HepG2 (cell line): ENCODE data around the gene AKT2. TPM values are rescaled to one million over a fixed set of nuclear protein-coding genes. Genes with fewer than 3 reads are reported as not detected.

Experiments used
- ATAC-seq: fragments of 200-7000 bp; cut with Tn5 transposase; 3 replicates; pipeline ENCODE4 v1.9.1; 2020; ENCODE audit warnings: mild to moderate bottlenecking, moderate library complexity
- BruUV-seq: library from RNA; stranded (reverse); fragments of 400-500 nt; replicated peaks from 2 replicates; lab custom pipeline; 2021; lab: Mats Ljungman, UMichigan
- CTCF ChIA-PET: fragments of 300-600 bp; formaldehyde crosslinking; extraction: SDS; loops from one replicate; lab custom pipeline; 2021; ENCODE audit warnings: low total read pairs, inconsistent platforms, low intra/inter-chr PET ratio; lab: Yijun Ruan, JAX
- POLR2A ChIA-PET: fragments of 350-600 bp; sonication (Branson Sonifier 250); formaldehyde crosslinking; loops from one replicate; lab custom pipeline; 2020; ENCODE audit warnings: antibody characterized with exemption, inconsistent platforms; lab: Yijun Ruan, JAX
- DNase-seq: peaks from one replicate; pipeline ENCODE4 v3.0.0-alpha.2; 2015; ENCODE audit warnings: low spot score
- FAIRE-seq: peaks from 3 replicates; lab custom pipeline; 2011; peaks lifted over from hg19 to GRCh38; lab: Jason Lieb, UNC
- H2AFZ ChIP-seq: one replicate; pipeline ENCODE4 v1.6.1; 2011; ENCODE audit warnings: low read length, inconsistent platforms
- H3K27ac ChIP-seq: fragments of 300-600 bp; 3 replicates; pipeline ENCODE4 v1.8.0; 2011; ENCODE audit warnings: mixed run types, mild to moderate bottlenecking, mixed read lengths, low read length, inconsistent platforms; ENCODE audit not compliant: insufficient read depth; ENCODE audit errors: extremely low read length
- H3K27me3 ChIP-seq, 2 experiments: fragments of 200-600 bp in 1 of 2; 2 replicates in 1 of 2; 3 replicates in 1 of 2; pipeline versions ENCODE4 v1.6.0 to v1.8.0; 2011; ENCODE audit warnings: low read length in 2 of 2, mild to moderate bottlenecking in 2 of 2, moderate library complexity in 2 of 2, inconsistent platforms in 1 of 2; ENCODE audit not compliant: insufficient read depth in 2 of 2, control insufficient read depth in 1 of 2
- H3K36me3 ChIP-seq, 2 experiments: fragments of 200-600 bp in 1 of 2; replicated peaks in 1 of 2; 2 replicates in 1 of 2; 3 replicates in 1 of 2; pipeline versions ENCODE4 v1.5.1 to v1.8.0; 2011; ENCODE audit warnings: low read length in 2 of 2, inconsistent platforms in 1 of 2; ENCODE audit not compliant: insufficient read depth in 2 of 2, control insufficient read depth in 1 of 2
- H3K4me1 ChIP-seq: 2 replicates; pipeline ENCODE4 v1.5.1; 2012; ENCODE audit warnings: low read length, inconsistent platforms; ENCODE audit not compliant: insufficient read depth
- H3K4me2 ChIP-seq: 2 replicates; pipeline ENCODE4 v1.6.0; 2011; ENCODE audit warnings: low read depth, low read length, inconsistent platforms
- H3K4me3 ChIP-seq, 3 experiments: fragments of 200-600 bp in 1 of 3; sonication (generic), shearing (Covaris generic) in 1 of 3; replicated peaks in 1 of 3; 2 replicates each; pipeline ENCODE4 v1.5.1; 2011 to 2016; ENCODE audit warnings: low read length in 3 of 3, inconsistent platforms in 2 of 3, low read depth in 2 of 3, mild to moderate bottlenecking in 2 of 3, control low read depth in 1 of 3, mixed read lengths in 1 of 3; ENCODE audit not compliant: insufficient read depth in 1 of 3
- H3K79me2 ChIP-seq: one replicate; pipeline ENCODE4 v1.6.1; 2011; ENCODE audit warnings: low read length, inconsistent platforms; ENCODE audit not compliant: insufficient read depth
- H3K9ac ChIP-seq: 2 replicates; pipeline ENCODE4 v1.6.0; 2011; ENCODE audit warnings: mild to moderate bottlenecking, low read depth, low read length, inconsistent platforms; ENCODE audit not compliant: insufficient read depth
- H3K9me3 ChIP-seq: 2 replicates; pipeline ENCODE4 v1.5.1; 2012; ENCODE audit warnings: mild to moderate bottlenecking, low read length
- H4K20me1 ChIP-seq: 2 replicates; pipeline ENCODE4 v1.6.0; 2011; ENCODE audit warnings: inconsistent platforms, mild to moderate bottlenecking, low read length, moderate library complexity; ENCODE audit not compliant: insufficient read depth
- HNRNPL ChIP-seq: fragments of 200-400 bp; formaldehyde crosslinking; IDR thresholded peaks from 2 replicates; pipeline ENCODE4 v1.6.1; 2017; ENCODE audit warnings: mild to moderate bottlenecking, low read depth, low read length
- HNRNPUL1 ChIP-seq: fragments of 200-400 bp; formaldehyde crosslinking; IDR thresholded peaks from 2 replicates; pipeline ENCODE4 v1.6.1; 2017; ENCODE audit warnings: low read depth, mild to moderate bottlenecking, low read length, moderate library complexity
- TAF15 ChIP-seq: fragments of 200-400 bp; formaldehyde crosslinking; IDR thresholded peaks from one replicate; pipeline ENCODE4 v1.6.1; 2018; ENCODE audit warnings: mild to moderate bottlenecking, low read depth, low read length; ENCODE audit not compliant: poor library complexity, severe bottlenecking
- ZNF235 ChIP-seq: sonication (generic); formaldehyde crosslinking; IDR thresholded peaks from 2 replicates; pipeline ENCODE4 v1.8.1; 2023; ENCODE audit warnings: mild to moderate bottlenecking, missing genetic modification reagents, borderline replicate concordance
- ZNF557 ChIP-seq: sonication (generic); formaldehyde crosslinking; IDR thresholded peaks from 2 replicates; pipeline ENCODE4 v1.4.0; 2020; ENCODE audit warnings: missing genetic modification reagents
- WGBS: methylation state at CpG from one replicate; pipeline ENCODE4 v1.1.6; 2017; ENCODE audit warnings: low lambda C conversion rate; 5-methylcytosine and 5-hydroxymethylcytosine counted together
- in situ Hi-C: cut with HindIII; loops from 2 replicates; pipeline ENCODE4 v1.10.0; 2017; ENCODE audit warnings: low pct_unique_long_range_greater_than_20kb; ENCODE audit not compliant: extremely low pct_ligation_motif_present
- intact Hi-C: fragments of 100-400 bp; cut with micrococcal nuclease; formaldehyde crosslinking; loops from one replicate; pipeline ENCODE4 v1.10.0; 2022; ENCODE audit not compliant: unreplicated experiment
- polyA plus RNA-seq, 8 experiments: library from polyadenylated mRNA; depleted of rRNA in 3 of 8; stranded (reverse) in 7 of 8; unstranded in 1 of 8; fragments of >200 nt; fragmentation: Illumina TruSeq in 4 of 8; extraction: Trizol in 4 of 8; gene quantifications; 2 replicates each; pipeline versions ENCODE4 v1.2.1 to v1.2.3, GENCODE V29; 2011 to 2016; ENCODE audit warnings: low read depth in 4 of 8, missing spikeins in 1 of 8, mixed read lengths in 1 of 8; ENCODE audit not compliant: insufficient read depth in 1 of 8
- total RNA-seq, 5 experiments: library from RNA; depleted of rRNA; stranded (reverse); fragments of >200 nt; fragmentation: Illumina TruSeq; extraction: Trizol; gene quantifications; 2 replicates each; pipeline ENCODE4 v1.2.3, GENCODE V29; 2016; ENCODE audit warnings: low read depth in 1 of 5
- TF ChIP-seq, protein P1 (sequence below): sonication (generic); formaldehyde crosslinking; IDR thresholded peaks from 2 replicates; pipeline ENCODE4 v1.5.0; 2020; ENCODE audit warnings: mild to moderate bottlenecking, missing genetic modification reagents, borderline replicate concordance

AKT2 gene
- total and polyA plus RNA-seq, 2 of the 13 experiments (the other 11 are each of a cell fraction or from before 2014, with no cell fraction given) = 82.1 to 173 TPM

DNA sequence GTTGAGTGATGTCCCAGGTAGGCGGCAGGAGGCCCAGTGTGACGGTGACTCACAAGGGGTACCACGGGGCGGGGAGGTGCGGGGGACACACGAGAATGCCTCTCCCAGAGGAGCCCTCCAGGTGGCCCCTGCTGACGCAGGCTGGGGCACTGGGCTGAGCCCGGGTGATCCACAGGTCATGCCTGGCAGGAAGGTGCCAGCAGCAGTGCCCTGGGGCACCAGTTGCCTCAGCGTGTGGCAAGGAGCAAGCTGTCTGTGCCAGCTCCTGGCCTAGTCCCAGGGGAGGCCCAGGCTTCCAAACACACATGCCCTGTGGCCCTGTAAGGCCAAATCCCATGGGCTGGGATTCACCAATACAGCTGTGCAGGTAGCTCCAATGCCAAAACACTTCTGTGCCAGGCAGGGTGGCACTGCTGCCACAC, 28.0 kb downstream of the AKT2 start:
- TF ChIP-seq TAF15 (no peak), HNRNPL (peak; percentile 66; the same call in 1 of the 2 replicates), ZNF235 (CRISPR knock-in tag) (no peak), ZNF557 (no peak)
- Histone ChIP-seq H3K27me3 (no peaks in the 10 kb centered on the region), H3K4me2 (no peak overlapping the region), H3K9me3 (no peaks in the 10 kb centered on the region), H3K9ac (no peak overlapping the region), H3K4me1 (peaks cover 44% of the 10 kb centered on the region), H2AFZ (no peak overlapping the region), H3K79me2 (peaks cover 37% of the 10 kb centered on the region), H3K36me3 (peaks cover 20 to 30% of the 10 kb centered on the region in 2 experiments), H4K20me1 (peaks cover 3% of the 10 kb centered on the region), H3K27ac (no peak overlapping the region), H3K4me3 (no peak overlapping the region)
- in situ Hi-C loops = no loop called here
- no peak for FAIRE-seq
- ChIA-PET POLR2A (no interaction called here), CTCF (no interaction called here)
- ATAC-seq = no peak
- DNase-seq = no peak
- no TSS peak for BruUV-seq
- intact Hi-C loops = no loop called here
- WGBS = 100% methylated on average over 1 of the region's 9 CpGs

DNA sequence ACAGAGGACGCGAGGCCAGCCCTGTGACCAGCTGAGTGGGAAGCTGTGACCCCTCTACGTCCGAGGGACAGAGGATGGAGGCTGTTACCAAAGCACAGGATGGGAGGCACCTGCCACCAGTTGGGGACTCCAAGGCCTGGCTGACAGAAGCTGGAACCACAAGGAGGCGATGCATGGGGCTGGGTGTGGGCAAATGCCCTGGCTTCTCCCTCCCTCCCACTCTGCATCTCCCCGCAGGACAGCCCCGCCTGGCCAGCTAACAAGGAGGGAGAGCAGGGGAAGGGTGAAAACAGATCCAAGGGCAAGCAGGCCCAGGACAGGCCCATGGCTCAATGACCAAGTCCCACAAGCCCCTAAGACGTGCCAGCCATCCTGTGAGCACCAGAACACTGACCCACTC, 28.6 kb downstream of the AKT2 start:
- ChIA-PET CTCF (no interaction called here), POLR2A (no interaction called here)
- intact Hi-C loops (no loop called here), in situ Hi-C loops (no loop called here)
- no peak overlapping the region for H3K27ac ChIP-seq
- no TSS peak for BruUV-seq
- no peak overlapping the region for H3K4me2 ChIP-seq
- no peak overlapping the region for H3K4me3 ChIP-seq
- peaks cover 8% of the 10 kb centered on the region for H4K20me1 ChIP-seq
- H3K4me1 ChIP-seq = peaks cover 50% of the 10 kb centered on the region
- H3K79me2 ChIP-seq = peaks cover 42% of the 10 kb centered on the region
- H3K9ac ChIP-seq = no peak overlapping the region
- H3K36me3 ChIP-seq = peaks cover 20 to 35% of the 10 kb centered on the region in 2 experiments
- H3K9me3 ChIP-seq = no peaks in the 10 kb centered on the region
- no peak overlapping the region for H2AFZ ChIP-seq
- FAIRE-seq (no peak), ATAC-seq (no peak), DNase-seq (no peak)
- no peak for TF ChIP-seq HNRNPUL1
- TF ChIP-seq, protein P1, sequence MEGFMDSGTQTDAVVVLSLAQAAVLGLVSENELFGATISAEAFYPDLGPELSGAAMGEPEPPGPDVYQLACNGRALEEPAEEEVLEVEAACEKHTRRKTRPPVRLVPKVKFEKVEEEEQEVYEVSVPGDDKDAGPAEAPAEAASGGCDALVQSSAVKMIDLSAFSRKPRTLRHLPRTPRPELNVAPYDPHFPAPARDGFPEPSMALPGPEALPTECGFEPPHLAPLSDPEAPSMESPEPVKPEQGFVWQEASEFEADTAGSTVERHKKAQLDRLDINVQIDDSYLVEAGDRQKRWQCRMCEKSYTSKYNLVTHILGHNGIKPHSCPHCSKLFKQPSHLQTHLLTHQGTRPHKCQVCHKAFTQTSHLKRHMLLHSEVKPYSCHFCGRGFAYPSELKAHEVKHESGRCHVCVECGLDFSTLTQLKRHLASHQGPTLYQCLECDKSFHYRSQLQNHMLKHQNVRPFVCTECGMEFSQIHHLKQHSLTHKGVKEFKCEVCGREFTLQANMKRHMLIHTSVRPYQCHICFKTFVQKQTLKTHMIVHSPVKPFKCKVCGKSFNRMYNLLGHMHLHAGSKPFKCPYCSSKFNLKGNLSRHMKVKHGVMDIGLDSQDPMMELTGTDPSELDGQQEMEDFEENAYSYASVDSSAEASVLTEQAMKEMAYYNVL = 0 out of 2 replicates have a peak, but pooled peaks have one; percentile 1
- H3K27me3 ChIP-seq = no peaks in the 10 kb centered on the region
- 96% methylated on average over 4 of the region's 8 CpGs for WGBS
